ENCODE results near the gene CHRNA1. TPM values are rescaled to one million over a fixed set of nuclear protein-coding genes. Genes with fewer than 3 reads are reported as not detected.

Gene CHRNA1
- polyA plus RNA-seq, 1 of the 3 experiments (the other 2 are of a cell fraction) = 0.02 TPM

DNA sequence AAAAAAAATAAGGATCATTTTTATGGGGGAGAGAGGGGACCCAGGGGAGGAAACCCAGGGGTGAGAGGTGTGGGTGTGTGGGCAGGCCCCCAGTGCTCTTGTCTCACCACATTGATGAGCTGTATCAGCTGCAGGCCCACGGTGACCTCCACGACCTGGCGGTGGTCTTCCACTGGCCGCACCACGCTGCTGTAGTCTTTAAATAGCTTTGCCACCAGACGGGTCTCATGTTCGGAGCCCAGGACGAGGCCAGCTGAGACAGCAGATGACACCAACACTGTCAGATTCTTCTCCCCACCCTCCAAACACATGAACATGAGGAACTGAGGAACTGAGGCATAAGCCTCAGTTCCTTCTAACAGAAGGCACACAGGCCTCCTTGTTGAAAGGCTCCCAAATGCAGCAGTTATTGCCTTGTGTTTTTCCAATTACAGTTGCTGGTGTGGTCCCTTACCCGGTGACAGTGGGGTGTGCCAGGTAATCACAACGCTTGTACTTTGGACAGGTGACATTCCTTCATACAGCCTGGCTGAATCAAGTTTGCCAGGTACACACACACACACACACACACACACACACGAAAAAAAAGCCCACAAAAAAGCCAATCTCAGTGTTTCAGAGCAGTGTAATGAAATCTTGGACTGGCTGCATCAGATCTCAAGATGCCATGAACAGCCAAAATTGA, 4.7 kb downstream of the CHRNA1 start:
- Histone ChIP-seq H3K36me3 (replicated peaks in 1 of 2; ENCODE audit: control insufficient read depth in 1 of 2, insufficient read depth in 2 of 2, low read length in 1 of 2) (no peaks in the 10 kb centered on the region), H2AFZ (ENCODE audit: low read depth) (no peak overlapping the region), H4K20me1 (ENCODE audit: insufficient read depth) (no peaks in the 10 kb centered on the region), H3K27ac (ENCODE audit: low read depth in 2 of 2, low read length in 1 of 2) (no peak overlapping the region), H3K9me2 (no peaks in the 10 kb centered on the region), H3K79me2 (ENCODE audit: insufficient read depth) (no peaks in the 10 kb centered on the region), H3K4me2 (no peak overlapping the region), H3K9ac (no peak overlapping the region), H3K27me3 (ENCODE audit: insufficient read depth) (no peaks in the 10 kb centered on the region), H3K9me3 (no peaks in the 10 kb centered on the region), H3K4me1 (ENCODE audit: control insufficient read depth in 1 of 2, insufficient read depth in 2 of 2, low read depth in 1 of 2, low read length in 1 of 2) (peaks cover 0 to 10% of the 10 kb centered on the region in 2 experiments; a peak in 2 of 4 replicates), H3F3A (replicated peaks; ENCODE audit: insufficient read depth) (no peaks in the 10 kb centered on the region), H3K4me3 (ENCODE audit: low read depth in 2 of 2, low read length in 1 of 2) (no peak overlapping the region)
- WGBS (ENCODE audit: low lambda C conversion rate) = 74% methylated on average over 8 of the region's 11 CpGs
- TF ChIP-seq FOXM1 (IDR thresholded peaks at IDR 0.05; ENCODE audit: low read depth) = no peak
- TF ChIP-seq MXI1 (IDR thresholded peaks at IDR 0.05; ENCODE audit: low read depth, low read length) = no peak
- no peak for TF ChIP-seq RCOR1 (IDR thresholded peaks at IDR 0.05; ENCODE audit: low read length)
- no peak for TF ChIP-seq NFIC (IDR thresholded peaks at IDR 0.05; ENCODE audit: borderline replicate concordance)
- ChIA-PET POLR2A (no interaction called here), CTCF (interaction anchor here (4.7 to 5.4 kb wide), 2 partner anchors 11 to 13 kb away, joined by 22 to 34 read pairs; no protein-coding TSS in a partner anchor)
- DNase-seq = no peak

DNA sequence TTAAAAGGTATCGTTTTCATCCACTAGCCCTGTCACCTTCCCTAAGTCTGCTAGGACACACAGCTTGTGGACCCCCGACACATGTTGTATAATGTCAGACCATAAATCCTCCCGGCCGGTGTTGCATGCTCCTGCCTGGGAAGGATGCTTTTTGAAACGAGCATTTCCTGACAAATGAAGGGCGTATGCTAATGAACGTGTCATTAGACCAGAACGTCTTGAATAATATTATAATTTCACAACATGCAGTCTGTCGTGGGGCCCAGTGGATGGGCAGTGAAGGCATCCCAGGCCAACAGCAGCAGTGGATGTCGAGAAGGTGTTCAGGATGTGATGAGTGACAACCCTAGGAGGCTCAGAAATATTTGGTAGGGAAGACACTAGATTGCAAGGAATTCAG, 7.5 kb downstream of the CHRNA1 start:
- H3K36me3 ChIP-seq (replicated peaks in 1 of 2; ENCODE audit: control insufficient read depth in 1 of 2, insufficient read depth in 2 of 2, low read length in 1 of 2) = no peaks in the 10 kb centered on the region
- DNase-seq = no peak
- no peak overlapping the region for H3K9ac ChIP-seq
- no peak overlapping the region for H3K4me3 ChIP-seq (ENCODE audit: low read depth in 2 of 2, low read length in 1 of 2)
- POLR2A ChIA-PET = no interaction called here
- no peak overlapping the region for H3K27ac ChIP-seq (ENCODE audit: low read depth in 2 of 2, low read length in 1 of 2)
- 74% methylated on average over 10 of the region's 10 CpGs for WGBS (ENCODE audit: low lambda C conversion rate)
- TF ChIP-seq TCF12 (IDR thresholded peaks at IDR 0.05) (no peak), CHD2 (IDR thresholded peaks at IDR 0.05; ENCODE audit: low read length, partially characterized antibody) (no peak)
- TF ChIP-seq, protein P1, sequence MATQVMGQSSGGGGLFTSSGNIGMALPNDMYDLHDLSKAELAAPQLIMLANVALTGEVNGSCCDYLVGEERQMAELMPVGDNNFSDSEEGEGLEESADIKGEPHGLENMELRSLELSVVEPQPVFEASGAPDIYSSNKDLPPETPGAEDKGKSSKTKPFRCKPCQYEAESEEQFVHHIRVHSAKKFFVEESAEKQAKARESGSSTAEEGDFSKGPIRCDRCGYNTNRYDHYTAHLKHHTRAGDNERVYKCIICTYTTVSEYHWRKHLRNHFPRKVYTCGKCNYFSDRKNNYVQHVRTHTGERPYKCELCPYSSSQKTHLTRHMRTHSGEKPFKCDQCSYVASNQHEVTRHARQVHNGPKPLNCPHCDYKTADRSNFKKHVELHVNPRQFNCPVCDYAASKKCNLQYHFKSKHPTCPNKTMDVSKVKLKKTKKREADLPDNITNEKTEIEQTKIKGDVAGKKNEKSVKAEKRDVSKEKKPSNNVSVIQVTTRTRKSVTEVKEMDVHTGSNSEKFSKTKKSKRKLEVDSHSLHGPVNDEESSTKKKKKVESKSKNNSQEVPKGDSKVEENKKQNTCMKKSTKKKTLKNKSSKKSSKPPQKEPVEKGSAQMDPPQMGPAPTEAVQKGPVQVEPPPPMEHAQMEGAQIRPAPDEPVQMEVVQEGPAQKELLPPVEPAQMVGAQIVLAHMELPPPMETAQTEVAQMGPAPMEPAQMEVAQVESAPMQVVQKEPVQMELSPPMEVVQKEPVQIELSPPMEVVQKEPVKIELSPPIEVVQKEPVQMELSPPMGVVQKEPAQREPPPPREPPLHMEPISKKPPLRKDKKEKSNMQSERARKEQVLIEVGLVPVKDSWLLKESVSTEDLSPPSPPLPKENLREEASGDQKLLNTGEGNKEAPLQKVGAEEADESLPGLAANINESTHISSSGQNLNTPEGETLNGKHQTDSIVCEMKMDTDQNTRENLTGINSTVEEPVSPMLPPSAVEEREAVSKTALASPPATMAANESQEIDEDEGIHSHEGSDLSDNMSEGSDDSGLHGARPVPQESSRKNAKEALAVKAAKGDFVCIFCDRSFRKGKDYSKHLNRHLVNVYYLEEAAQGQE (IDR thresholded peaks at IDR 0.05; ENCODE audit: low read depth, low read length) = no peak
- no peaks in the 10 kb centered on the region for H3K79me2 ChIP-seq (ENCODE audit: insufficient read depth)
- no peak overlapping the region for H3K4me2 ChIP-seq
- no peaks in the 10 kb centered on the region for H3K4me1 ChIP-seq (ENCODE audit: control insufficient read depth in 1 of 2, insufficient read depth in 2 of 2, low read depth in 1 of 2, low read length in 1 of 2)
- no peaks in the 10 kb centered on the region for H3F3A ChIP-seq (replicated peaks; ENCODE audit: insufficient read depth)
- no peak overlapping the region for H2AFZ ChIP-seq (ENCODE audit: low read depth)
- no peaks in the 10 kb centered on the region for H3K27me3 ChIP-seq (ENCODE audit: insufficient read depth)
- H3K9me2 ChIP-seq = no peaks in the 10 kb centered on the region
- no peaks in the 10 kb centered on the region for H4K20me1 ChIP-seq (ENCODE audit: insufficient read depth)
- no peaks in the 10 kb centered on the region for H3K9me3 ChIP-seq
- CTCF ChIA-PET = interaction anchor here (1.6 kb wide), 1 partner anchor 15 kb away, joined by 6 read pairs; no protein-coding TSS in a partner anchor
